ENCODE measurements around the gene SECTM1.

SECTM1 gene

GRCh38 chr17:82350182-82351030 is 16.8 kb upstream of the SECTM1 start:
- no peak for ATAC-seq
- TF ChIP-seq TSHZ2 (CRISPR knock-in tag; IDR thresholded peaks at IDR 0.05): no peak
- TF ChIP-seq ZNF565 (CRISPR knock-in tag; conservative IDR thresholded peaks at IDR 0.05; ENCODE audit: low read depth): no peak
- no peak for TF ChIP-seq ZNF8 (CRISPR knock-in tag; IDR thresholded peaks at IDR 0.05)
- no peak for TF ChIP-seq TCF4 (CRISPR knock-in tag; IDR thresholded peaks at IDR 0.05; ENCODE audit: borderline replicate concordance)
- TF ChIP-seq OSR1 (CRISPR knock-in tag; IDR thresholded peaks at IDR 0.05): no peak
- TF ChIP-seq CREB5 (CRISPR knock-in tag; IDR thresholded peaks at IDR 0.05; ENCODE audit: low read depth): no peak
- TF ChIP-seq PATZ1 (CRISPR knock-in tag; IDR thresholded peaks at IDR 0.05; ENCODE audit: borderline replicate concordance): no peak
- no peak for TF ChIP-seq TOX (CRISPR knock-in tag; IDR thresholded peaks at IDR 0.05; ENCODE audit: borderline replicate concordance)
- TF ChIP-seq GLIS3 (CRISPR knock-in tag; IDR thresholded peaks at IDR 0.05): no peak
- TF ChIP-seq CSRNP3 (CRISPR knock-in tag; IDR thresholded peaks at IDR 0.05): no peak
- no peak for TF ChIP-seq ISL1 (CRISPR knock-in tag; IDR thresholded peaks at IDR 0.05)

- ATAC-seq: no peak
- TF ChIP-seq ARNTL (CRISPR knock-in tag; IDR thresholded peaks at IDR 0.05; ENCODE audit: borderline replicate concordance, low read depth) (no peak), ESRRG (CRISPR knock-in tag; IDR thresholded peaks at IDR 0.05) (no peak), CSDC2 (CRISPR knock-in tag; IDR thresholded peaks at IDR 0.05) (no peak), CSRNP3 (CRISPR knock-in tag; IDR thresholded peaks at IDR 0.05) (no peak), ISL1 (CRISPR knock-in tag; IDR thresholded peaks at IDR 0.05) (no peak), GLIS3 (CRISPR knock-in tag; IDR thresholded peaks at IDR 0.05) (no peak), SNAI2 (CRISPR knock-in tag; IDR thresholded peaks at IDR 0.05) (no peak), ZNF565 (CRISPR knock-in tag; conservative IDR thresholded peaks at IDR 0.05; ENCODE audit: low read depth) (no peak)
Measured at GRCh38 chr17:82349287-82349701, 15.7 kb upstream of the SECTM1 start.

GRCh38 chr17:82348866-82349265 is 15.3 kb upstream of the SECTM1 start:
- no peak for TF ChIP-seq OSR1 (CRISPR knock-in tag; IDR thresholded peaks at IDR 0.05)
- TF ChIP-seq ZC3H10 (CRISPR knock-in tag; IDR thresholded peaks at IDR 0.05): no peak
- TF ChIP-seq ZNF70 (CRISPR knock-in tag; IDR thresholded peaks at IDR 0.05): no peak
- no peak for TF ChIP-seq RARB (CRISPR knock-in tag; IDR thresholded peaks at IDR 0.05)
- TF ChIP-seq TOX (CRISPR knock-in tag; IDR thresholded peaks at IDR 0.05; ENCODE audit: borderline replicate concordance): no peak
- no peak for TF ChIP-seq ZNF565 (CRISPR knock-in tag; conservative IDR thresholded peaks at IDR 0.05; ENCODE audit: low read depth)
- TF ChIP-seq TSHZ2 (CRISPR knock-in tag; IDR thresholded peaks at IDR 0.05): no peak
- no peak for TF ChIP-seq TCF4 (CRISPR knock-in tag; IDR thresholded peaks at IDR 0.05; ENCODE audit: borderline replicate concordance)
- no peak for TF ChIP-seq CREB5 (CRISPR knock-in tag; IDR thresholded peaks at IDR 0.05; ENCODE audit: low read depth)
- no peak for ATAC-seq
